ENCODE measurements around the gene MIAT.

- no peak for TF ChIP-seq CTCF (tag by site-specific recombination; IDR thresholded peaks at IDR 0.05)
- no peak for TF ChIP-seq ZNF302 (tag by site-specific recombination; IDR thresholded peaks at IDR 0.05; ENCODE audit: low read depth)
- TF ChIP-seq HOXC10 (CRISPR knock-in tag; IDR thresholded peaks at IDR 0.05) = no peak
- no peak for TF ChIP-seq ZNF629 (tag by site-specific recombination; IDR thresholded peaks at IDR 0.05)
- TF ChIP-seq ZXDB (tag by site-specific recombination; IDR thresholded peaks at IDR 0.05) = no peak
- no peak for TF ChIP-seq ZNF530 (tag by site-specific recombination; IDR thresholded peaks at IDR 0.05; ENCODE audit: low read depth)
- no peak for TF ChIP-seq ZNF274 (IDR thresholded peaks at IDR 0.05; ENCODE audit: low read length)
- TF ChIP-seq ZNF274 (tag by site-specific recombination; IDR thresholded peaks at IDR 0.05; ENCODE audit: borderline replicate concordance) = no peak
- TF ChIP-seq ZNF660 (tag by site-specific recombination; IDR thresholded peaks at IDR 0.05) = no peak
- TF ChIP-seq ZNF311 (tag by site-specific recombination; IDR thresholded peaks at IDR 0.05; ENCODE audit: borderline replicate concordance) = no peak
- TF ChIP-seq ZNF280C (tag by site-specific recombination; IDR thresholded peaks at IDR 0.05) = no peak
- TF ChIP-seq ZNF791 (tag by site-specific recombination; IDR thresholded peaks at IDR 0.05) = no peak
- TF ChIP-seq ZNF747 (tag by site-specific recombination; IDR thresholded peaks at IDR 0.05) = no peak
- TF ChIP-seq ZNF645 (tag by site-specific recombination; IDR thresholded peaks at IDR 0.05) = no peak
These were observed 18.4 kb downstream of the MIAT start for GRCh38 chr22:26675687-26676268.

All from HEK293 (cell line).